Measurements from ENCODE around the gene PSMD6.

DNA sequence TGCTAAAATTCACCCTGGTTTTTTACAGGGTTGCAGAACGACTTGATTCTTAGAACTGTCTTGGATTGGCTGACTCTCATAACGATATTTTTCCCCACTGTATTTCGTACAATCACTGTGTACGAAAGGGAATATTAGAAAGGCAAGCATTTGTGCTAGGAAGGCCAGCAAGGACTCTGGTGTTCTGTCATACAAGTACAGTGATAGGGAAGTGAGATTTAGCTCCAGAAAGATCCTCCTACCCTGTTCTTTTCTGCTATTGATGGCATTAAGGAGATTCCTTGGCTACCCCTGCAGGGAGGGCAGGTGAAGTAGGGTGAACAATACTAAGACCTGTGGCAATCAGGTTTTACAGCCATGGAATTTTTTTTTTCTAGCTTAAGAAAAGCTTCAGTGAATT lies 57.3 kb downstream of the PSMD6 start:
- TF ChIP-seq, protein P1, sequence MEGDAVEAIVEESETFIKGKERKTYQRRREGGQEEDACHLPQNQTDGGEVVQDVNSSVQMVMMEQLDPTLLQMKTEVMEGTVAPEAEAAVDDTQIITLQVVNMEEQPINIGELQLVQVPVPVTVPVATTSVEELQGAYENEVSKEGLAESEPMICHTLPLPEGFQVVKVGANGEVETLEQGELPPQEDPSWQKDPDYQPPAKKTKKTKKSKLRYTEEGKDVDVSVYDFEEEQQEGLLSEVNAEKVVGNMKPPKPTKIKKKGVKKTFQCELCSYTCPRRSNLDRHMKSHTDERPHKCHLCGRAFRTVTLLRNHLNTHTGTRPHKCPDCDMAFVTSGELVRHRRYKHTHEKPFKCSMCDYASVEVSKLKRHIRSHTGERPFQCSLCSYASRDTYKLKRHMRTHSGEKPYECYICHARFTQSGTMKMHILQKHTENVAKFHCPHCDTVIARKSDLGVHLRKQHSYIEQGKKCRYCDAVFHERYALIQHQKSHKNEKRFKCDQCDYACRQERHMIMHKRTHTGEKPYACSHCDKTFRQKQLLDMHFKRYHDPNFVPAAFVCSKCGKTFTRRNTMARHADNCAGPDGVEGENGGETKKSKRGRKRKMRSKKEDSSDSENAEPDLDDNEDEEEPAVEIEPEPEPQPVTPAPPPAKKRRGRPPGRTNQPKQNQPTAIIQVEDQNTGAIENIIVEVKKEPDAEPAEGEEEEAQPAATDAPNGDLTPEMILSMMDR (IDR thresholded peaks at IDR 0.05; ENCODE audit: low read depth, low read length), result no peak
- no peak for TF ChIP-seq EZH2phosphoT487 (IDR thresholded peaks at IDR 0.05; ENCODE audit: low read depth)

All from OCI-LY3 (cell line).